Measurements from ENCODE around the gene CHST9. TPM values are rescaled to one million over a fixed set of nuclear protein-coding genes. Genes with fewer than 3 reads are reported as not detected.

CHST9 gene
- total RNA-seq, 2 donors from 2014 or later = not detected

DNA sequence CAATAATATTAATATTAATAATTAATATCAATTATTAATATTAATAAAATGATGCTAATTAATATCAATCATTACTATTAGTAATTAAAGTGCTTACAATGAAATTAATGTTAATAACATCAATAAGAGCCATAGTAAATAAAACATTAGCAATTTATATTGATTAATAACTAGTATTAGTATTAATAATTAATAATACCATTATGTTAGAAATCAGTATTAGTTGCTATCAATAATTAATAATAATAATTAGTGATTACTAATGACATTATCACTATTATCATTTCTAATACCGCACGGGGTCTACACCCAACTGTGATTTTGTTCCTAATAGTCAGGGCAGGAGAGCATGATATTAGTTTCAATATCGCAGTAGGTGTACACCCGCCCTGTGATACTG, 296.8 kb downstream of the CHST9 start:
- H3K36me3 Mint-ChIP-seq (ENCODE audit: low read depth) = no peaks in the 10 kb centered on the region

DNA sequence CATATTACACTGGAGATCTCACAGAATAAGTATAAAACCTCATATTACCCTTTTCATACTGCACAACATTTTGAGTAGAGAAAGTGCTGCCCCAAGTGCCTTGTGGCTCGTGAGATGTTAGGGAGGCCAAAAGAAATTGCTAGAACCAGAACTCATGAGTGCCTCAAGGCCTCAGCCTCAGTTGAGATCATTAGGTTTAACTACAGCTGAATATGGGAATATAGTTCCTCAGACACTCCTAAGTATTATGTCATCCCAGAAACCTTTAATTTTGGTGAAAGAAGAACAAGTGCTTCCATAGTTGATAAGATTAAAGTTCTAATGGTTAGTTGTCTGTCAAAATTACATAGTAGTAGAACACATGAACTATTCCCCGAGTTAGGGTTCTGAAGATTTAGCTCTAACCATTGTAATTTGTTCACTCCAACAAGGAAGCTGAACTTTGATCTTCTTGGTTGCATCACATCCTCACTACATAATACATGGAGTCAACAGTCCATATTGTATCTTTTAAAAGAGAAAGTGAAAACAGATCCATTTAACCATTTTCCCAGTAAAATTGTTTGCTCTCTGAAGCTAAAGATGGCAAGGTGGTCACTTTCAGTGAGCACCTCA, 310.0 kb downstream of the CHST9 start:
- peaks cover 16% of the 10 kb centered on the region for H3K9me3 Mint-ChIP-seq
- H3K27ac Mint-ChIP-seq = no peak overlapping the region
- H3K4me1 Mint-ChIP-seq = no peaks in the 10 kb centered on the region
- no peaks in the 10 kb centered on the region for H3K27me3 Mint-ChIP-seq
- no peak overlapping the region for H3K4me3 Mint-ChIP-seq
- no peaks in the 10 kb centered on the region for H3K36me3 Mint-ChIP-seq (ENCODE audit: low read depth)
- no peak for ATAC-seq (replicated peaks)

More for the DNA sequence above, 296.8 kb downstream of the CHST9 start:
- Mint-ChIP-seq H3K4me3 (no peak overlapping the region), H3K4me1 (no peaks in the 10 kb centered on the region), H3K27ac (no peak overlapping the region), H3K27me3 (no peaks in the 10 kb centered on the region), H3K9me3 (no peaks in the 10 kb centered on the region)
- ATAC-seq (replicated peaks) = no peak

DNA sequence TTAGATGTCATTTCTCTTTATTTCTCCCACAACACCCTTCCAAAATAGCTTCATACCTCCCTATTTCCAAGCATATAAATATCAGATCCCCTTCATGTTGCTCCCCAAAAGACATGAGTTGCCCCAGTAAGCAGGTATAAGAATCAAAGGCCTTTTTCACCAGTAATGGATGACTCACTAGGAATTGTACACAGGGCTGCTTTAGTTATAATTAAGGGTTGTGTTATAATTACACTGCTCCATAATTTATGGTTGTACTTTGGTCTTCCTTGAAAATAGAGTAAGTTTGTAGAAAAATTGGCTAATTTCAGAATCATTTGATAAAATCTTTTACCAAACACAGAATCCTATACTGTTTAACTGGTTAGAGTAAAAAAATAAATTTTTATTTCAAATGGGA, 310.8 kb downstream of the CHST9 start:
- Mint-ChIP-seq H3K27ac (no peak overlapping the region), H3K4me1 (no peaks in the 10 kb centered on the region), H3K36me3 (ENCODE audit: low read depth) (no peaks in the 10 kb centered on the region), H3K9me3 (peaks cover 14% of the 10 kb centered on the region), H3K4me3 (no peak overlapping the region), H3K27me3 (no peaks in the 10 kb centered on the region)
- no peak for ATAC-seq (replicated peaks)

DNA sequence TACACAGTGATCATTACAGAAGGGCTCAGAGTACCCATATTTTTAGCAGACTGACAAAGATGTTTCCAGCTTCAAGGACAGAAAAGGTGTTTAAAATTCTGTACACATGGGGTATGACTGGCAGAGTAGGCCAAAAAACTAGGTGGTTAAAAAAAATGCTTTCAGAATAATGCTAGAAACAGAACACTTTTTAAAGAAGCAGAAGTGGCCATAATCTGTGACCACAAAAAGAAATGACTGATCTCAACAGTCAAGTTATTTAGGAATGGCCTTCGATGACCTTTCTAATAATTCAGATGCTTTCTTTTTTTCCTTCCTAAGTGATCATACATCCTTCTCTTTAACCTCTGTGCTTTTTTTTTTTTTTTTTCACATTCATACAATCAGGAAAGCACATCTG, 315.5 kb downstream of the CHST9 start:
- no peaks in the 10 kb centered on the region for H3K27me3 Mint-ChIP-seq
- no peak for ATAC-seq (replicated peaks)
- no peak overlapping the region for H3K27ac Mint-ChIP-seq
- no peak overlapping the region for H3K4me3 Mint-ChIP-seq
- no peaks in the 10 kb centered on the region for H3K4me1 Mint-ChIP-seq
- no peaks in the 10 kb centered on the region for H3K36me3 Mint-ChIP-seq (ENCODE audit: low read depth)
- H3K9me3 Mint-ChIP-seq = peaks cover 5% of the 10 kb centered on the region

DNA sequence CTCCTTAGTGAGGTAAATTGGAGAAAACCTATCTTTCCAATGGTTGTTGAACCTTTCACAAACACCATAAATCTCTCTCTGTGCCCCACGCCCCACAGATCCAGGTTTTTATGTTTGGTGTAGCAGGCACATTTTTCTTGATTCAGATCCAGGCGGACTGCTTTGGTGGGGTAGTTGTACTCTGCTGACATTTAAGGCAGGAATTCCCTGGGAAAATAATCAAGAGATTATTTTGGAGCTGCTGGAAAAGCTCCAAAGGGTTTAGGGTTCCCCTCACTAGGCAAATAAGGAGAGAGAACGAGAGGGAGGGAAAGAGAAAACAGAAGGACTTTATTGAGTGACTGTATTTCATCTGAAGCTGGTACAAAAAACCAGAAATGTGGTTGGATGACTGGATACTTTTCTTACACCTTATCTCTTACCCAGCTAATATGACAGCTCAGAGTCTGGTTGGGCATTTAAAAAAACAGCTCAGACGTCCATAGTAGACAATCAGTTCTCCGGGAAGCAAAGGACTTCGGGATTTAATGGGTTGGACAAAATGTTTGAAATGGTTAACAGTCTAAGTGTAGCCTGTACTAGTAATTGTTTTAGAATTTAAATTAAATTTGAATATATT, 316.0 kb downstream of the CHST9 start:
- ATAC-seq (replicated peaks) = no peak
- Mint-ChIP-seq H3K4me1 (no peaks in the 10 kb centered on the region), H3K9me3 (peaks cover 5% of the 10 kb centered on the region), H3K27me3 (no peaks in the 10 kb centered on the region), H3K27ac (no peak overlapping the region), H3K4me3 (no peak overlapping the region), H3K36me3 (ENCODE audit: low read depth) (no peaks in the 10 kb centered on the region)

DNA sequence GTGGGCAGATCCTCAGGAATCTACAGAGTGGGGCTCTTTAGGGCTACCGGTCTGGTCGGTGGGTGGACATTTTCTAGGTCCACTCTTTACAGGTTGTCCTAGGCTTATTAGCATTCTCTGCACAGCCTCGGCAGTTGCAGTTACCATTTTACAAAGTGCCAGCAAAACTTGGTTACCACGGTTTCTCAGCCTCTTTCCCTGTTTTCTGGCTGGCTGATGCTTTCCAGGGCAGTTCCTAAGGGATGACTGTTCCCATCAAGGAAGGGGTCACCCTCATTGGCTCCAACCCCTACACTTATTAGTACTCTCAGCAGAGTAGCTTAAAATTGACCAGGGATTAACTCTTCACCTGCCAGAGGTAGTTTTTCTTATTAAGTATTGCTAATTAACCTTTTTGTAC, 317.6 kb downstream of the CHST9 start:
- Mint-ChIP-seq H3K27ac (no peak overlapping the region), H3K27me3 (peaks cover 3% of the 10 kb centered on the region), H3K36me3 (ENCODE audit: low read depth) (no peaks in the 10 kb centered on the region), H3K4me1 (no peaks in the 10 kb centered on the region), H3K9me3 (peaks cover 5% of the 10 kb centered on the region), H3K4me3 (no peak overlapping the region)
- no peak for ATAC-seq (replicated peaks)

DNA sequence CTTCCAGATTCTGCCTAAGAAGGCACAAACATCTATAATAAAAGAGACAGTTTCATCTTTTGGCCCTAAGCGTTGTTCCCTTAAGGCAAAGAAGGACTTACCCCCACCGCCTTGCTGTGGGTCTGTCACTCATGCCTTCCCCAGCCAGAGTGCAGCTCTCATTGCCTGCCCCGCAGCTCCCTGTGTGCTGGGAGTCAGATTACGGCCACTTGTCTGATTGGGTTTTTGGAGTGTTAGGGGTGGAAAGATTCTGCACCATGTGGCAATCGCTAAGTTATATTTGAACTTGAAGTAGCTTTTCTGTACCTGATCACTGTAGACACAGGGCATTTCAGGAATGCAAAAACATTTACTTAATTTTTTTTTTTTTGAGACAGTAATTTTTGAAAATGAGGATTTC, 319.6 kb downstream of the CHST9 start, which contains the start of gene AQP4:
TSS of gene AQP4 (minus strand) at position 151 of the 400 bp plus-strand sequence. CDS start at position 133, 18 bp downstream.
- Mint-ChIP-seq H3K27me3 (peaks cover 3% of the 10 kb centered on the region), H3K4me3 (no peak within 1 kb of the TSS), H3K9me3 (no peaks in the 10 kb centered on the region), H3K27ac (no peak within 1 kb of the TSS), H3K4me1 (no peaks in the 10 kb centered on the region), H3K36me3 (ENCODE audit: low read depth) (no peaks in the 10 kb centered on the region)
- ATAC-seq (replicated peaks) = no peak

DNA sequence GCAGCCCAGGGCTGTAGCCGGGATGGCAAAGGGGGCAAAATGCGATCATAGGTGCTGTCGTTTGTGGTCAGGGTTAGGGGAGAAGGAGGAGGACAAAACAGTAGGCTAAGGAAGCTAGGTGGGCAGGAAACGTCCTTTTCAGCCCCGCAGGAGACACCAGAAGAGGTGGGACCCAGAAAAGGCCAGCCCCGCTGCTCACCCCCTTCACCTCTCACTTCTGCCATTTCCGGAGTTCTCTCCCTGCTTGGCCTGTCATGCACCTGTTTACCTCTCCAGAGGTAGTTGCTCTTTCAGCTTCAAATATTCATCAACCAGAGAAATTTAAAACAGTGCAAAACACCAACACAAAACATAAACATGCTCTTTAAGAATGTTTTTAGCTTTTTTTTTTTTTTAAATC, 320.4 kb downstream of the CHST9 start:
- H3K9me3 Mint-ChIP-seq = no peaks in the 10 kb centered on the region
- H3K4me1 Mint-ChIP-seq = no peaks in the 10 kb centered on the region
- peaks cover 3% of the 10 kb centered on the region for H3K27me3 Mint-ChIP-seq

DNA sequence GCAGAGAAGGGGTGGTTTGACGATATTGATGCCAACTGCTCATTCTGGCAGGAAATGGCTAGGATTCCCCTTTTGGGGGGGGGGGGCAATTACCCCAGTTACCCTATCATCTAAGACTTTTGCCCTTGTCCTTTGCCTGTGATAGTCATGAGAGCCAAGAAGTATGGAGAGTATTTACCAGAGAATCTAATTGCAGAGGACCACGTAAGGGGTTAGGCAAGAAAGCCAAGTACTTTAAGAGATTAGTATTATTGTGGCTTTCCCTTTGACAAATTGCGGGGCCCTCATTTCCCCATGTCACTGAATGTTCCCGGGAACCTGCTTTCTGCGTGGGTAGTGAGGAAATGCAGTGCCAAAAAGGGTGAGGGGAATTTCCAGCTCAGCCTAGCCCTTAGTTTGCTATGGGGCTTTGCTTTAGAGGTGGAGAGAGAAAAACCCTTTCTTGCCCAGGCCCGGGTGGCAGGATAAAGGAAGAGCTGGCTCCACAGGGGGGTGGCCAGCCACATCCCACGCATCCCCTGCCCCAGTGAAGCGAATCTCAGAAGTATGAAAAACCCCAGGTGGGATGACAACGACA, 321.1 kb downstream of the CHST9 start:
- no peak overlapping the region for H3K27ac Mint-ChIP-seq
- H3K9me3 Mint-ChIP-seq = no peaks in the 10 kb centered on the region
- no peak for ATAC-seq (replicated peaks)
- no peaks in the 10 kb centered on the region for H3K4me1 Mint-ChIP-seq
- H3K27me3 Mint-ChIP-seq = peaks cover 3% of the 10 kb centered on the region
- no peaks in the 10 kb centered on the region for H3K36me3 Mint-ChIP-seq (ENCODE audit: low read depth)
- no peak overlapping the region for H3K4me3 Mint-ChIP-seq

More for the DNA sequence above, 320.4 kb downstream of the CHST9 start:
- no peak overlapping the region for H3K4me3 Mint-ChIP-seq
- no peak overlapping the region for H3K27ac Mint-ChIP-seq
- no peaks in the 10 kb centered on the region for H3K36me3 Mint-ChIP-seq (ENCODE audit: low read depth)
- ATAC-seq (replicated peaks) = no peak

DNA sequence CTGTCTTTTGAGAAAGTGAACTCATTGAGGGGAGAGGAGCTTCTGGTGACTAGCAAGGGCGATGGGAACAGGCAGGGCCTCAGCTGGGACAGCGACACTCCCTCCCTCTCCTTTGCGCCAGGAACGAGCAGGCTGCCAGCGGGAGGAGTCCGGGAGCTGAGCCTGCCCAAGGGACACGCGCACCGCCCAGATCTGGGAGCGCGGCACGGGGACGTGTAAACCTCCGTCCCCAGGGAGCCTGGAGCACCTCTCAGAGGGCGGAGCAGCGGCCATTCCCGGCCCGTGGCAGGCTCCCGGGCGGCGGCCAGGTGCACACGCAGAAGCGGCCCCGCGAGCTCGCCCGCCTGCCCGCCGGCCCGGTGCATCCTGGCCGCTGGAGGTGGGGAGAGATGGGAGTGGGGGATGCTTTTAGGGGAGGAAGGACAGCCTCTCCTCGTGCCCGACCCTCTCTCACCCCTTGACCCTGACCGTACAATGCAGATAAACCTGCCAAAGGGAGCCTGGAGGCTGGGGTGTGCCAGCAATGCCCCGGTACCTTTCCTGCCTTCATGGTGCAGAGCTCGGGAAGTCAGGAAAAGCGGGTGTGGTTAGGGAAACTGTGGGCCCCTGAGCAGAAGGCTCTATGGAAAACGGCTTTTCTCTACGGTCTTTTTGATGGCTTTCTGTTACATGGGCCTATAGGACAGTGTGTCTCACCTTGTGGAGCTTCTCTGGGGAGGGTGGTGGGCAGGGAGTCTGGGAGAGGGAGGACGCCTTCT, 321.8 kb downstream of the CHST9 start:
- Mint-ChIP-seq H3K4me1 (no peaks in the 10 kb centered on the region), H3K27me3 (peaks cover 3% of the 10 kb centered on the region), H3K4me3 (no peak overlapping the region), H3K9me3 (no peaks in the 10 kb centered on the region), H3K36me3 (ENCODE audit: low read depth) (no peaks in the 10 kb centered on the region), H3K27ac (no peak overlapping the region)
- no peak for ATAC-seq (replicated peaks)

DNA sequence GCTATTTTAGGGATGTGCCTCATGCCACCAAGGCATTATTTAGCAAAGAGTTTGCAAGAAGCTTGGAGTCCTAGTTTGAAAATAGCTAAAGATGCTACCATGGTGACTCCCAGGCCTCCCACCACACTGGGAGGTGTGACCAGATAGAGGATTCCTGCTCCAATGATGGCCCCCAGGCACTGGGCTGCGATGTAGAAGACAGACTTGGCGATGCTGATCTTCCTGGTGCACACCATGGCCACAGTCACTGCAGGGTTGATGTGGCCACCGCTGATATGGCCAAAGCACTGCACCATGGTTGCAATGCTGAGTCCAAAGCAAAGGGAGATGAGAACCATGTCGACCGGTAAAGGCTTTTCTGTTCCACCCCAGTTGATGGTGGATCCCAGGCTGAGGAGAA, 323.0 kb downstream of the CHST9 start:
- Mint-ChIP-seq H3K4me1 (no peaks in the 10 kb centered on the region), H3K4me3 (no peak overlapping the region), H3K36me3 (ENCODE audit: low read depth) (no peaks in the 10 kb centered on the region), H3K9me3 (no peaks in the 10 kb centered on the region), H3K27ac (no peak overlapping the region), H3K27me3 (peaks cover 3% of the 10 kb centered on the region)
- no peak for ATAC-seq (replicated peaks)
